Endothelial cell of umbilical vein (primary cell): ENCODE data around the gene SLC66A2. TPM values are rescaled to one million over a fixed set of nuclear protein-coding genes. Genes with fewer than 3 reads are reported as not detected.

Experiments
- BruUV-seq: library from RNA; stranded (reverse); fragments of 400-500 nt; replicated peaks from 2 replicates; lab custom pipeline; 2021; lab: Mats Ljungman, UMichigan
- CTCF ChIA-PET: fragments of 300-600, 350-600 bp; sonication (Branson Sonifier 250); formaldehyde crosslinking; loops from one replicate; lab custom pipeline; 2021; ENCODE audit warnings: antibody characterized with exemption, inconsistent platforms; lab: Charles Lee
- POLR2A ChIA-PET: fragments of 300-600, 350-600 bp; sonication (Branson Sonifier 250); formaldehyde crosslinking; loops from one replicate; lab custom pipeline; 2021; ENCODE audit warnings: antibody characterized with exemption, inconsistent platforms; lab: Charles Lee
- DNase-seq: peaks from one replicate; pipeline ENCODE4 v3.0.0-alpha.2; 2011; ENCODE audit warnings: low read depth, low spot score
- FAIRE-seq: peaks from 2 replicates; lab custom pipeline; 2011; peaks lifted over from hg19 to GRCh38; lab: Jason Lieb, UNC
- H2AFZ ChIP-seq: 2 replicates; pipeline ENCODE4 v1.6.0; 2012; ENCODE audit warnings: low read depth, low read length, control low read depth, inconsistent platforms
- H3K27ac ChIP-seq: 2 replicates; pipeline ENCODE4 v1.5.1; 2011; ENCODE audit warnings: low read depth, mild to moderate bottlenecking, control low read depth, low read length, moderate library complexity; ENCODE audit not compliant: insufficient read depth
- H3K27me3 ChIP-seq, 2 experiments: 2 replicates each; pipeline versions ENCODE4 v1.6.0 to v1.6.1; 2011; ENCODE audit warnings: low read length in 2 of 2, mixed read lengths in 1 of 2; ENCODE audit not compliant: control insufficient read depth in 2 of 2, insufficient read depth in 2 of 2
- H3K36me3 ChIP-seq, 2 experiments: 2 replicates in 1 of 2; 3 replicates in 1 of 2; pipeline ENCODE4 v1.5.1; 2011; ENCODE audit warnings: low read length in 2 of 2, mild to moderate bottlenecking in 1 of 2, moderate library complexity in 1 of 2; ENCODE audit not compliant: control insufficient read depth in 2 of 2, insufficient read depth in 2 of 2; ENCODE audit errors: extremely low read depth in 1 of 2
- H3K4me1 ChIP-seq: 3 replicates; pipeline ENCODE4 v1.5.1; 2011; ENCODE audit warnings: mild to moderate bottlenecking, low read length; ENCODE audit not compliant: control insufficient read depth, insufficient read depth; ENCODE audit errors: extremely low read depth
- H3K4me2 ChIP-seq: 2 replicates; pipeline ENCODE4 v1.6.1; 2011; ENCODE audit warnings: low read length, control low read depth, mixed read lengths; ENCODE audit not compliant: insufficient read depth
- H3K4me3 ChIP-seq, 3 experiments: fragments of 200-600 bp in 1 of 3; sonication (generic), shearing (Covaris generic) in 1 of 3; replicated peaks in 1 of 3; 2 replicates each; pipeline ENCODE4 v1.5.1; 2011 to 2016; ENCODE audit warnings: control low read depth in 3 of 3, low read length in 3 of 3, mild to moderate bottlenecking in 2 of 3, inconsistent platforms in 1 of 3, low read depth in 1 of 3, moderate library complexity in 1 of 3; ENCODE audit not compliant: insufficient read depth in 1 of 3
- H3K79me2 ChIP-seq: 2 replicates; pipeline ENCODE4 v1.6.0; 2012; ENCODE audit warnings: low read length, inconsistent platforms; ENCODE audit not compliant: control insufficient read depth, insufficient read depth
- H3K9ac ChIP-seq: replicated peaks from 2 replicates; pipeline ENCODE3; 2011; ENCODE audit warnings: low read length, control low read depth; ENCODE audit not compliant: insufficient read depth; ENCODE audit errors: extremely low read depth
- H3K9me1 ChIP-seq: replicated peaks from 3 replicates; pipeline ENCODE4 v1.6.0; 2011; ENCODE audit warnings: mild to moderate bottlenecking, low read length; ENCODE audit not compliant: control insufficient read depth, insufficient read depth; ENCODE audit errors: extremely low read depth
- H3K9me3 ChIP-seq: replicated peaks from 2 replicates; pipeline ENCODE4 v1.5.1; 2012; ENCODE audit warnings: low read length, inconsistent platforms; ENCODE audit not compliant: control insufficient read depth, insufficient read depth
- H4K20me1 ChIP-seq: replicated peaks from 2 replicates; pipeline ENCODE3; 2011; ENCODE audit warnings: mild to moderate bottlenecking, low read length; ENCODE audit not compliant: control insufficient read depth, insufficient read depth; ENCODE audit errors: extremely low read depth
- CTCF ChIP-seq, 2 donors: IDR thresholded peaks; 1 replicate in 1 of 2; 2 replicates in 1 of 2; pipeline ENCODE4 v1.5.1; 2011; ENCODE audit warnings: low read length in 2 of 2, mild to moderate bottlenecking in 2 of 2, moderate library complexity in 2 of 2, control low read depth in 1 of 2, inconsistent platforms in 1 of 2, low read depth in 1 of 2; ENCODE audit not compliant: insufficient read depth in 1 of 2; ENCODE audit errors: extremely low read depth in 1 of 2
- EZH2 ChIP-seq: IDR thresholded peaks from 2 replicates; pipeline ENCODE4 v1.6.1; 2012; ENCODE audit warnings: borderline replicate concordance, low read depth, mild to moderate bottlenecking, moderate library complexity, low read length, inconsistent platforms; ENCODE audit not compliant: severe bottlenecking
- FOS ChIP-seq: IDR thresholded peaks from 2 replicates; pipeline ENCODE4 v1.6.1; 2011; ENCODE audit warnings: mild to moderate bottlenecking, low read length, moderate library complexity, borderline replicate concordance; ENCODE audit not compliant: insufficient read depth
- GATA2 ChIP-seq: IDR thresholded peaks from 2 replicates; pipeline ENCODE4 v1.7.0; 2011; ENCODE audit warnings: low read depth, mild to moderate bottlenecking, moderate library complexity, mixed read lengths, low read length; ENCODE audit not compliant: insufficient read length, insufficient read depth
- MAX ChIP-seq: IDR thresholded peaks from 2 replicates; pipeline ENCODE4 v1.6.1; 2011; ENCODE audit not compliant: insufficient read depth, insufficient read length
- MYC ChIP-seq: IDR thresholded peaks from one replicate; pipeline ENCODE4 v1.6.1; 2011; ENCODE audit warnings: mild to moderate bottlenecking, low read depth, low read length
- POLR2A ChIP-seq: IDR thresholded peaks from 2 replicates; pipeline ENCODE4 v1.6.1; 2012; ENCODE audit warnings: low read depth, mild to moderate bottlenecking, control low read depth, low read length
- POLR2AphosphoS5 ChIP-seq: IDR thresholded peaks from 2 replicates; pipeline ENCODE4 v1.6.1; 2012; ENCODE audit warnings: low read depth, mild to moderate bottlenecking, control low read depth, low read length, moderate library complexity; ENCODE audit not compliant: insufficient read depth
- dilution Hi-C: fragments of 300-500 bp; cut with MboI; formaldehyde crosslinking; loops from one replicate; pipeline ENCODE4 v1.15.0; 2019; ENCODE audit warnings: low sequenced_read_pairs; ENCODE audit not compliant: extremely low pct_ligation_motif_present
- intact Hi-C: fragments of 100-400 bp; cut with micrococcal nuclease; formaldehyde crosslinking; loops from one replicate; pipeline ENCODE4 v1.10.0; 2022
- polyA plus RNA-seq, 4 experiments: library from polyadenylated mRNA; depleted of rRNA in 3 of 4; stranded (reverse) in 3 of 4; unstranded in 1 of 4; fragments of >200 nt; gene quantifications; 2 replicates each; pipeline versions ENCODE4 v1.2.1 to v1.2.3, GENCODE V29; 2011 to 2012; ENCODE audit warnings: missing spikeins in 1 of 4
- total RNA-seq: library from RNA; stranded (reverse); gene quantifications from 2 replicates; pipeline ENCODE4 v1.2.3, GENCODE V29; 2021

SLC66A2 gene
- total and polyA plus RNA-seq, 2 donors (not counting 3 experiments of a cell fraction or from before 2014, with no cell fraction given) = 32.5 to 37.1 TPM

GRCh38 chr18:79876497-79876896 lies 75.0 kb downstream of the SLC66A2 start:
- FAIRE-seq (no peak), DNase-seq (no peak)
- Histone ChIP-seq H3K27me3 (no peaks in the 10 kb centered on the region), H3K9me3 (no peaks in the 10 kb centered on the region), H3K9me1 (no peaks in the 10 kb centered on the region), H3K4me2 (no peak overlapping the region), H3K9ac (no peak overlapping the region), H3K79me2 (no peaks in the 10 kb centered on the region), H3K4me1 (no peaks in the 10 kb centered on the region), H2AFZ (no peak overlapping the region), H3K27ac (no peak overlapping the region), H3K36me3 (no peaks in the 10 kb centered on the region), H4K20me1 (no peaks in the 10 kb centered on the region), H3K4me3 (no peak overlapping the region)
- dilution Hi-C loops = no loop called here
- CTCF ChIA-PET = no interaction called here
- intact Hi-C loops = no loop called here
- POLR2A ChIA-PET = no interaction called here
- TF ChIP-seq FOS = no peak
- no peak for TF ChIP-seq EZH2
- TF ChIP-seq MAX = no peak
- no peak for TF ChIP-seq GATA2
- TF ChIP-seq POLR2AphosphoS5 = no peak
- no peak for TF ChIP-seq MYC
- TF ChIP-seq CTCF (IDR thresholded peaks at IDR 0.05; ENCODE audit: extremely low read depth in 1 of 2, insufficient read depth in 1 of 2, low read depth in 1 of 2, low read length in 2 of 2) = no peak
- no peak for TF ChIP-seq POLR2A
- BruUV-seq = no TSS peak
